Retina (tissue), 1 donor: Measurements from ENCODE around the gene CROCC2.

Experiments
- DNase-seq: peaks from one replicate; pipeline ENCODE4 v3.0.0-alpha.2; 2016

Gene CROCC2

GRCh38 chr2:240876035-240876474 is 30.1 kb upstream of the CROCC2 start:
- DNase-seq = no peak

GRCh38 chr2:240876475-240877251 is 29.5 kb upstream of the CROCC2 start:
- no peak for DNase-seq

GRCh38 chr2:240877460-240878340 is 28.4 kb upstream of the CROCC2 start:
- DNase-seq = no peak

DNA sequence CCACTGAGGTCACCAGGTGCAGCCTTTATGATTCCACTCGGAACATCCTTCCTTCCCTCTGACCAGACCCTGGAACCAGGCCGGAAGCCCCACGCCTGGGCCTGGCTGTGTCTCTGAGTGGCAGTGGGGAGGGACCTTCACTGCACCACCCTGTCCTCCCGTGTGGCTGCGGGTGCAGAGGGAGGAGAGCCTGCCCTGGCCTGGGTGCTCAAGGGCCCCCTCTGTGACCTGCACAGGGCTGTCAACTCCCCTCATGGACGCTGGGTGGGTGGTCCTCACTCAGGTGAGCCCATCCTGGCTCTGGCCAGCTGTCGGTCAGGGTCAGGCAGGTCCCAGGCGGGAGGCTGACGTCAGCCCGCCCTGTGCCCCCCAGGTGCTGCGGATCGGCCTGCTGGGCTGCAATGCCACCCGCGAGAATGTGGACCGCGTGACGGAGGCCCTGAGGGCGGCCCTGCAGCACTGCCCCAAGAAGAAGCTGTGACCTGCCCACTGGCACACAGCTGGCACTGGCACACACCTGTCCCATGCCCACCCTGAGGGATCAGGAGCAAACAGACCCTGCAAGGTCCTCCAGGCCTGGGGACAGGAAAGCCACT is 27.7 kb upstream of the CROCC2 start:
- DNase-seq = no peak

DNA sequence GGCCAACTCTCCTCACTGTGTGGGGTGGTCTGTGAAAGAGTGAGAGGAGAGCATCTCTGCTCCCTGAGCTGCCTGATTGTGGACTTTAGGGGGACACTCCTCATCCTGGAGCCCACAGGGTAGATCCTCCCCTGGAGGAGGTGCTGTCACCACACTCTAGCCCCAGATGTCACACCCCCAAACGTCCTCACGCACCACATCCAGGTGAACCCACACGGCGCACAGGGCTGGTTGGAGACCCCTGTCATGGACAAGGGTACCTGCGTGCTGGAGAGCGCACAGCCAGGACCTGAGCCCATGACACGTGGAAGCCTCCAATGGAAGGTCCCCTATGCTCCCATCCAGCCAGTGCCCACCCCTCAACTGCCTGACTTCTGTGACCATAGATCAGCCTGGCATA is 27.0 kb upstream of the CROCC2 start:
- no peak for DNase-seq

DNA sequence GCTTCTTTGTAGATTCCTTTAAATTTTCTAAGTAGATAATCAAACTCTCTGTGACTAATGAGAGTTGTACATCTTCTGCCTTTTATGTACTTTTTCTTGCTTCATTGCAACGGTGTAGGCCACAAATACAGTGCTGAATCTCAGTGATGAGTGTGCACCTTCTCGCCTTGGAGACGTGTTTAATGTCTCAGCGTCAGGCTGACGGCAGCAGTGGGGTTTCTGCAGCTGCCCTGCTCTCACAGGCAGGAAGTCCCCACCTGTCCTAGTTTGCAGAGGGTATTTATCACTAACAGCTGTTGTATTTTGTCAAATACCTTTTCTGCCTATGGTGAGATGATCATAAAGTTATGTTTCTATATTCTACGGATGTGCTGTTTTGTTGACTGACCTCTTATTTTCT is 24.2 kb upstream of the CROCC2 start:
- peak; percentile 2 for DNase-seq

DNA sequence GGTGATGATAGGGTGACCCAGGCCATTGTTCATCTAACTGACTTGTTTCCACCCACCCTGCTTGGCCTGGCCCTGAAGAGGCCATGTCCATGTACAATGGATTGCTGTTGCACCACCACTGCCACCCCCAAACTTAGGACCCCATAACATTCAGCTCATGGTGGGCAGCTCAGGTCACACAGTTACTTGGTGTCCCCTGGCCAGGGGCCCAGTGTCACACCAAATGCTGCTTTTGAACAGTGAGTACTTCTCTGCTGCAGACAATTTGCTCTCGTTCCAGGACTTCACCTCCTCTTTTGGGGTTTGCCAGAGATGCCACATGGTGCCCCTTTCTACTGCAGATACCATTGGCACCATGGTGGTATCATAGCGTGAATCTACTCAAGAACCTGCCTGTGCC is 21.9 kb upstream of the CROCC2 start:
- no peak for DNase-seq

DNA sequence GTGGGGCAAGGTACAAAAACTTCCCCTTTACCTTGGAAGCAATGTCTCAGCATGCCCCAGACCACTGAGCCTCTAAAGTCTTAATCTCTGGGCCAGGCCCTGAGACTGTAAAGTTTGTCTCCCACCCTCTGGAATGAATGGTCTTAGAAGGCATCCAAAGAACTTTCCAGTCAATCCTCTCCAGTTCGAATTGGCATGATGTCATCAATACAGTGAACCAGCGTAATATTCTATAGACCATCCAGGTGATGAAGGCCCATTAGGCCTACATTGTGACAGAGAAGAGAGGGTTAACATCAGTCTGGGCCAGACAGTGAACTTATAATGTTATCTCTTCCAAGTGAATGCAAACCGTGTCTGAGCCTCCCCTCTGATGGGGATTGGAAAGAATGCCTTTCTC is 21.4 kb upstream of the CROCC2 start:
- no peak for DNase-seq

- DNase-seq = no peak
These were observed 20.6 kb upstream of the CROCC2 start for GRCh38 chr2:240885566-240885965.

DNA sequence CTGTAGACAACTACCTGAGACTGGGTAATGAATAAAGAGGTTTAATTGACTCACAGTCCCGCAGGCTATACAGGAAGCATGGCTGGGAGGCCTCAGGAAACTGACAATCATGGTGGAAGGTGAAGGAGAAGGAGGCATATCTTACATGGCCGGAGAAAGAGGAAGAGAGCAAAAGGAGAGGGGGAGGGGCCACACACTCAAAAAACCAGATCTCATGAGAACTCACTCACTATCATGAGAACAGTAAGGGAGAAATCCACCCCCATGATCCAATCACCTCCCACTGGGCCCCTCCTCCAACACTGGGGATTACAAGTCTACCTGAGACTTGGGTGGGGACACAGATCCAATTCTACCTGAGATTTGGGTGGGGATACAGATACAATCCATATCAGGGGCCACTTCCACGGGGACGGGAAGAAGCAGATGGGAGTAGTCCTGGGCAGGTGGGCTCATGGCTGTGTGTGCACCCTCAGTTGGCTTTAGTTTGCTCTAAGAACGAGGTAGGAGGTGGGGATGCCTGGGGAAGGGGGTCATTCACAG is 20.0 kb upstream of the CROCC2 start:
- DNase-seq = no peak

DNA sequence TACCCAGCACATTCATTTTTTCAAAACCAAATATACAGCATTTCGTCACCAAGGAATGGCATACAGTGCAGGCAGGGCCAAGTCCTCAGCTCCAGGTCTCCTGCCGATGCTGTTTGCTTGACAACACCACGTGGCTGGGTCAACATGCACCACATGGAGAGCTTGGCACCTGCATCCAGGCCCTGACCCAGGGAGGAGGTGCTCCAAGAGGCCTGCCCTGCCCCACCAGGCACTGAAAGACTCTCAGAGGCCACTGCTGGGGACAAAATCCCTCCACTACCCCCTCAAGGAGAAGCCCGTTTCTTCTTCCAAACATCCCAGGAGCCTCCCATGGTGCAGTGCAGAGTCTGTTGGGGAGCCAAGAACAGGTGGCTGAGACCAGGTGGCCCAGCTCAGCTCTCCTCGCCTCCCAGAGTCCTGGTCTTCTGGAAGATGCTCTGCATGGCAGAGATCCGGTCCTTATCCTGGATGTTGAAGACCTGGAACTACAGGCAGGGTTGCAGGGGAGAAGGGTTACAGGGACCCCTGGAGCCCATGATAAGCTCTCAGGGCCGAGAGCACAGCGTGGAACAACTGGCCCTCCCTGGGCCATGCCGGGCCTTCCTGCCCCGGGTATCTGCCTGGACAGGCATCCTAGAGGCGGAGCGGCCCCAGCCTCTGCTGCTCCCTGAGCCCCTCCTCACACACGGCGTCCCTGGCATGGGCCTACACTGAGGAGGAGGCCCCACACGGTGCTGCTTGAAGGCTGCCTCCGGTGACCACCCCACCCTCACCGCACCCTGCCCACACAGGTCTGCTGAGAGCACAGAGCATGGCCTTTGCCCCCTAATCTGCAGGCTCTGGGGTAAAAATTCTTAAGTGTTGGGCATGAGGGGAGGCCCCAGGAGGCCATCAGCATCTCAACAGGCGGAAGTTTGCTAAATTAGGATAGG is 19.2 kb upstream of the CROCC2 start:
- no peak for DNase-seq

- no peak for DNase-seq
These were observed 18.5 kb upstream of the CROCC2 start for GRCh38 chr2:240887631-240888030.

- no peak for DNase-seq
These were observed 17.8 kb upstream of the CROCC2 start for GRCh38 chr2:240888130-240888889.

DNA sequence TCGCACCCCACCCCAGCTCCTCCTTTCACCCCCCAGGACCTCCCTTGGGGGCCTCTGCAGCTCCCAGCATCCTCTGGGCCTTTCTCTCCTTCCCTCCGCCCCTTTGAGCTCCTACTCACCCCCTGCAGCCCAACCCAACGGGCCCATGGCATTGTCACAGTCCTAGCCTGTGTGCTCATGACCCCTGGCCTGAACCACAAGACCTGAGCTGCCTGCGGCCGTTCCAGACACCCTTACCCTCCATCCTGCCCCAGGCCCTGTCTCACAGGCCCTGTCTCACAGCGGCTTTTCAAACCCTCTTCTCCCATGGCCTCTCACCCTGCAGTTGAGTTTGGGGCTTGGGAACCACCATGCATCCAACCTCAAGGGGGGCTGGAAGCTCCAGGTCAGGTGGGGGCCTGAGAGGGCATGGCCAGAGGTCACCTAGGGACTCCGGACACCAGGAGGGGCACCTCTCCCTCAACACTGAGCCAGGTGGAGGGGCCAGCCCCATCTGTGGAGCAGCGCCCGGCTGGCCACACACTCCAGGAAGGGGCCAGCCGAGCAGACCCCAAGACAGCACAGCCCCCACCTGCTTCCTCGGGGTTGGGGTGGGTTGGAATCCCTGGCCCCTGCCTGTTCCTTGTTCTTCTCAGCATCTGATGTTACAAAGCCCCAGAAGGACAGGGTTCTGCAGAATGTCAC is 17.1 kb upstream of the CROCC2 start:
- no peak for DNase-seq

DNA sequence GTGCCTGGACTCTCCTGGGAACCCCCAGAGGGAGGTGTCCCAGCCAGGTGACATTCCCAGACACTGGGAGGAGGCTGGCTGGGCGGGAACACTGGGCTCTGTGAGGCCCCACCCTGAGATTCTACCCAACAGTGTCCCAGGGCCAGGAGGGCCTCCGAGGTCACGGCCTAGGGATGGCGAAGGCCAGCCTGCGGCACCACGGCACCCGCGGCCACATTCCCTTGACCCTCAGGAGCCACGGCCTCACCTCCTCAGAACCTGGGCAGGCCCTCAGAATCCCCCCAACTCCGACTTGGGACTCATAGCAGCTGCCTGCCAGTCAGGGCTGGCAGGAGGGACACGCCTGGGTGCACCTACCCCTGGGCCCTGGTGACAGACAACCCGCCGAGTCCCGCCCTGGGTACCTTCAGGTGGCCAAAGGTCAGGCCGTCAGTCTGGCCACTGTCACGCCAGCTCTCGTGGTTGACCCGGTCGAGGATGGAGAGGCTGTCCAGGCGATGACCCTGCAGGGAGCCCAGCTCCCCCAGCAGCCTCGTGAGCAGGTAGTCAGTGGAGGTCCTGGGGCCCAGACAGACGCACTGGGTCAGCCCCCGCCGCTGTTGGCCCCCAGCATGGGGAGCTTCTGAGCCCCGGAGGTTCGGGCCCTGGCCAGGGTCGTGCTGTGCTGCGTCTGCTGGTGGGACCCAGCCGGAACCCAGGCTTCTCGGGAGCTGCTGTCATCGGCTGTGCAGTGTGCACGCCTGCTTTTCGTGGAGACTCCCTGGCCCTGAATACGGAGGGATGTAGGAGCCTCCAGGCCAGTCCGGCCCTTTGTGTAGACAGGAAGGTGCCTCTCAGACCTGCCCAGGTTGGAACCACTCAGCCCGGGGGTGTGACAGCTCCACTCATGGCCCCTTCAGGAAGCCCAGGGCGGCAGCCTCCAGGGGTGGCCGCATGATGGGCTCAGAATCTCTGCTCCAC is 16.3 kb upstream of the CROCC2 start:
- no peak for DNase-seq

DNA sequence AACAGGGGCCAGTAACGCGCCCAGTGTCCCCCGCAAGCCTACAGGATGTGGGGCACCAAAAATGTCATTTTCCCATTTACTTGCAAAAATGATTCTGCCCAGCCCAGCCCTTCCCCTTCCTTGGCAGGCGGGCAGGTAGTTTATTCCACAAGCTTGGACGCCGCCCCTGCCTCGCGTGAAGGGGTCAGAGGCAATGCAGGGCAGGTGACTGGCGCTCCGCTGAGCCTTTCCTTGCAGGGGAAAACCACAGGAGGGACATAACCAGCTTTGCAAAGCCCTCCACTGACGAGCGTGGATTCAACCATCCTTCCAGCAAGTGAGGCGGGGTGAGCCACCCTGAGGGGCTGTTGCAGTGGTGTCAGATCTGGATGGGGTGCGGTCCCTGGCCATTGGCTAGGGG is 15.4 kb upstream of the CROCC2 start:
- DNase-seq = no peak

- no peak for DNase-seq
These were observed 14.4 kb upstream of the CROCC2 start for GRCh38 chr2:240891492-240892340.

GRCh38 chr2:240892356-240892755 is 13.8 kb upstream of the CROCC2 start:
- DNase-seq = no peak

GRCh38 chr2:240892925-240893324 is 13.2 kb upstream of the CROCC2 start:
- no peak for DNase-seq
